ENCODE results near the gene STK32B.

Gene STK32B

DNA sequence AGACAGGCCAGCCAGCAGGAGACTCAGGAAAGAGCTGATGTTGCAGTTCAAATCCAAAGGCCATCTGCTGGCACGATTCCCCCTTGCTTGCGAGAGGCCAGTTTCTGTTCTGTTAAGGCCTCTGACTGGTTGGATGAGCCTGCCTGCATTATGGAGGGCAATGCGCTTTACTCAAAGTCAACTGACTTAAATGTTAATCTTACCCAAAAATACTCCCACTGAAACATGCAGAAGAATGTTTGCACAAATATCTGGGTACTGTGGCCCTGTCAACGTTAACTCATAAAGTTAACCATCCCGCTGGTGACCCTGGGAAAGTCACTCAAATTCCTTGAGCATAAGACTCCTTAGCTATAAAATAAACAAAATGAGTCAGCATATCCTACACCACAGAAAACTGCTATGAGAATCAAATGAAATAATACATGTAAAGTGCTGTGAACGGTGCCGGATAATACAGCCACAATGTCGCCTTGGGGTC lies 330.7 kb downstream of the STK32B start:
- H3K27ac ChIP-seq, result no peak overlapping the region
- TF ChIP-seq, protein P1, sequence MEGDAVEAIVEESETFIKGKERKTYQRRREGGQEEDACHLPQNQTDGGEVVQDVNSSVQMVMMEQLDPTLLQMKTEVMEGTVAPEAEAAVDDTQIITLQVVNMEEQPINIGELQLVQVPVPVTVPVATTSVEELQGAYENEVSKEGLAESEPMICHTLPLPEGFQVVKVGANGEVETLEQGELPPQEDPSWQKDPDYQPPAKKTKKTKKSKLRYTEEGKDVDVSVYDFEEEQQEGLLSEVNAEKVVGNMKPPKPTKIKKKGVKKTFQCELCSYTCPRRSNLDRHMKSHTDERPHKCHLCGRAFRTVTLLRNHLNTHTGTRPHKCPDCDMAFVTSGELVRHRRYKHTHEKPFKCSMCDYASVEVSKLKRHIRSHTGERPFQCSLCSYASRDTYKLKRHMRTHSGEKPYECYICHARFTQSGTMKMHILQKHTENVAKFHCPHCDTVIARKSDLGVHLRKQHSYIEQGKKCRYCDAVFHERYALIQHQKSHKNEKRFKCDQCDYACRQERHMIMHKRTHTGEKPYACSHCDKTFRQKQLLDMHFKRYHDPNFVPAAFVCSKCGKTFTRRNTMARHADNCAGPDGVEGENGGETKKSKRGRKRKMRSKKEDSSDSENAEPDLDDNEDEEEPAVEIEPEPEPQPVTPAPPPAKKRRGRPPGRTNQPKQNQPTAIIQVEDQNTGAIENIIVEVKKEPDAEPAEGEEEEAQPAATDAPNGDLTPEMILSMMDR (IDR thresholded peaks at IDR 0.05), result no peak
- TF ChIP-seq ZFX (IDR thresholded peaks at IDR 0.05; ENCODE audit: borderline replicate concordance), result no peak

DNA sequence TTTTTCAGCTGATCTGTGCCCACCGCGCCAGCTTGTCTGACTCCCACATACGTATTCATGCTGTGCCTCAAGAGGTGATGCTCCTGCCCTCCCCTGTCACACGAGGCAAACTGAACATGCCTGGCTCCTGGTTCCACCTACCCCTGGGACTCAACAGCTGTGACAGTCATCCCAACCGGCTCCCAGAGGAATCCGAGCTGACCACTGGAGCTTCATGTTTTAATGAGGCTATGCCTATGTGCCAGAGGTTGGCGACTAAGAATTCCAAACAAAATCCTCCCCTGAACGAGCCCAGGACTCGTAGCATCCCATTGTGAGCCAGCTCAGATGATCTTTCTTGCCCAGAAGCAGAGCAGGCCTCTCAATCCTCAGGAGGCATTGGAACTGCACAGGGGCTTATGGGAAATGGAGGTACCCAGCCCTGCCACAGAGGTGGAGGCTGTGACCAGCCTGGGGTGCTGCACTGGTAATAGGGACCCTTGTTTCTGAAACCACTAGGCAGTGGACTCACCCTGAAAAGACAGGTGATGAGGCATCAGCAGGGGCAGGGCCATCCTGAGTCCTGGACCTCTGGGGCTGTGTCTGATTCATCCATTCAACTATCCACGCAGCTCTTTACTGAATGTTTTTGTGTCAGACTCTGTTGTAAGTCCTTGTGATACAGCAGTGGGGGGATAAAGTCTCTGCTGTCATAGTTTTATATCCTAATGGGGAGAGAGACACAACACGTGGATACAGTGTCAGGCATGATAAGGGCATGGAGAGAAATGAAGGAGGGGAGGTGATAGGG lies 332.1 kb downstream of the STK32B start:
- no peak overlapping the region for H3K27ac ChIP-seq
- no peak for TF ChIP-seq ZFX (IDR thresholded peaks at IDR 0.05; ENCODE audit: borderline replicate concordance)
- TF ChIP-seq, protein P1 (IDR thresholded peaks at IDR 0.05), result no peak

DNA sequence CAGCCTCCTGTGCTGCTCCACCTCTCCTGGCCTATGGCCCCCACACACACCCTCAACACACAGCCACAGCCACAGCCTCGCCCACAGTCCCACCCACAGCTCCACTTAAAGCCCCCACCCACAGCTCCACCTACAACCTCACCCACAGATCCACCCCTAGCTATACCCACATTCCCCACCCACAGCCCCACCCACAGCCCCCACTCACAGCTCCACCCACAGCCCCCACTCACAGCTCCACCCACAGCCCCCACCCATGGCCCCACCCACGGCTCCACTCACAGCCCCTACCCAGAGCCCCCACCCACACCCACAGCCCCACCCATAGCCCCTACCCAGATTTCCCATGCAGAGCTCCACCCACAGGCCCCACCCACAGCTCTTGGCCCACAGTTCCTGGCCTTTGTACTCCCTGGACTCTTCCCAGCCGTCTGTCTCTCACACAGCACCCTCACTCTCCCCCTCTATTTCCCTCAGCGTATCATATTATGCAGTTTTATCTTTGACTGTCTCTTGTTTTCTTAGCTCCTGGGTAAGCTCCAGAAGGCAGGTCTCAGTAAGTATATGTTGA lies 334.5 kb downstream of the STK32B start:
- TF ChIP-seq, protein P1 (IDR thresholded peaks at IDR 0.05), result no peak
- TF ChIP-seq ZFX (IDR thresholded peaks at IDR 0.05; ENCODE audit: borderline replicate concordance), result no peak
- no peak overlapping the region for H3K27ac ChIP-seq

GRCh38 chr4:5386921-5387320 lies 335.6 kb downstream of the STK32B start:
- H3K27ac ChIP-seq, result no peak overlapping the region
- TF ChIP-seq, protein P1 (IDR thresholded peaks at IDR 0.05), result no peak
- TF ChIP-seq ZFX (IDR thresholded peaks at IDR 0.05; ENCODE audit: borderline replicate concordance), result no peak

- no peak overlapping the region for H3K27ac ChIP-seq
- no peak for TF ChIP-seq ZFX (IDR thresholded peaks at IDR 0.05; ENCODE audit: borderline replicate concordance)
- TF ChIP-seq, protein P1 (IDR thresholded peaks at IDR 0.05), result no peak
These were observed 336.2 kb downstream of the STK32B start for GRCh38 chr4:5387457-5387856.

GRCh38 chr4:5389756-5390310 lies 338.6 kb downstream of the STK32B start:
- TF ChIP-seq ZFX (IDR thresholded peaks at IDR 0.05; ENCODE audit: borderline replicate concordance), result no peak
- TF ChIP-seq, protein P1 (IDR thresholded peaks at IDR 0.05), result no peak
- no peak overlapping the region for H3K27ac ChIP-seq

DNA sequence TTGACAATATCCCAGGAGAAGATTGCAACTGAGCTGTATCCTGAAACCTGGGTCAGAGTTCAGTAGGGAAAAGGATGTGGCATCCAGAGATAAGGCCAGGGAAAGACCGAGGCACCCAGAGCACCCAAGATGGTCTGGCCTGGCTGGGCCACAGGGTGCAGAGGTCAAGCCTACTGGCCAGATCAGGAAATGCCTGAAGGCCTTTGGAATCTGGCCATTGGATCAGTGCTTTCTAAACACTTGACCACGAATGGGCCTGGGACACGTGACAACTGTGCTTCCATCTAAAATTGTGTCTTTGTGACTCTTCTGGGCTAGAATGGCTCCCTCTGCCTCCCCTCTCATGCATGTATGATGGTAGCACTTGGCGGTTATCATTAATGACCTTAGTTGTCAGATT lies 340.2 kb downstream of the STK32B start:
- no peak overlapping the region for H3K27ac ChIP-seq
- TF ChIP-seq, protein P1 (IDR thresholded peaks at IDR 0.05), result no peak
- TF ChIP-seq ZFX (IDR thresholded peaks at IDR 0.05; ENCODE audit: borderline replicate concordance), result no peak

Measured in 22Rv1 (cell line).